ENCODE results near the gene COL8A2.
"Not testable (repeated sequence)": the region's sequence is repeated elsewhere in the genome, so short reads cannot be mapped to it uniquely, and the experiment has no call there.

The COL8A2 gene

DNA sequence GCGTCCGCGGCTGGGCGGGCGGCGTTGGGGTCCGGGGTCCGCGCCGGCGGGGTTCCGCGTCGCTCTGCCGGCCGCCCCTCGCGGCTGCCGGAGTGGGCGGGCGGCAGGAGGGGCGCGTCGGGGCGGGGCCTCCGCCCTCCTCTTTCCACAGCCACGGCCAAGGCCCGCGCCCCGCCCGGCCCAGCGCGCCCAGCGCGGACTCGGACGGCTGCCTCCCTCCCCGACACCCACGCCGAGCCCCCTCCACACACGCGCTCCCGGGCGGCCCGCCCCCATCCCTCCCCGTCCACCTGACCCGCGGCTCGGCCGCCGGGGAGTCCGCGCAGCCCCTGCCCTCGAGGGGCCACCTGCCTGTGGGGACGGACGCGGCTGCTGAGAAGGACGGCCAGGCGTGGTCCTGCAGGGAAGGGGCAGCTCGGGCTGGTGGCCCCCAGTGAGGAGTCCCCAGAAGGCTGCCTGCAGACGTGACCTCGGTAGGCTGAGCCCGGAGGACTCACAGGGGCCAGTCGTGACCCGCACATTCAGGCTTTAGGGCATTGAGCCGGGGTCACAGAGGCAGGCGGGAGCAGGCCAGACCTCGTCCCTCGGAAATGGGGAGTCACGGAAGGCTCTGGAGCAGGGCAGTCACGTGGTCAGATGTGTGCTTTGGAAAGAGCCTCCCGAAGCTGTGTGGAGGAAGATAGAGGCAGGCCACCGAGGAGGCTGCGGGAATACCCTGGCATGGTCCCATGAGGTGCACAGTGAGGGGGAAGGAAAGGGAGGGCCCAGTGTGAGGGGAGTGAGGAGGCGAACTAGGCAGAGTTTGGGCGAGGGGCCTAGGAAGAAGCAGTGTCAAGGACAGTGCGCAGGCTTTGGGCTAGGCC lies at the start of gene COL8A2:
Gene COL8A2 (minus strand): TSS at position 94 of the 863 bp plus-strand sequence. CDS start 24,980 bp downstream, outside the sequence.
- DNase-seq, result no peak

DNA sequence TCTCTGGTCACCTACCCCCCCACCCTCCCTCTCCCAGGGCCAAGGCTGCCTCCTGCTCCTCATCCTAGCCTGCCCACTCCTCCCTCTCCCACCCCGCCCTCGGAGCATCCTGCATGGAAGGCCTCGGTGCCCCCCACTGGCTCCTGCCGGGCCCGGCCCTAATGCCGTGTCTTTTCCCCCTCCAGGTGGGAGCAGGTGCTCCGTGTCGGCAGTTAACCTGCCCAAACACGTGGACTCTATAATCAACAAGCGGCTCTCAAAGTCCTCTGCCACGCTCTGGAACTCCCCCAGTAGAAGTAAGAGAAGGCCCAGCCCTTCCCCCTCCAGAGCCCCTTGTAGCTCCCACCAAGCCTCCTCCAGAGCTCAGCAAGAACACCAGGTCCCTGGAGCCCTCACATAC lies 49.7 kb upstream of the COL8A2 start:
- no peak for DNase-seq

DNA sequence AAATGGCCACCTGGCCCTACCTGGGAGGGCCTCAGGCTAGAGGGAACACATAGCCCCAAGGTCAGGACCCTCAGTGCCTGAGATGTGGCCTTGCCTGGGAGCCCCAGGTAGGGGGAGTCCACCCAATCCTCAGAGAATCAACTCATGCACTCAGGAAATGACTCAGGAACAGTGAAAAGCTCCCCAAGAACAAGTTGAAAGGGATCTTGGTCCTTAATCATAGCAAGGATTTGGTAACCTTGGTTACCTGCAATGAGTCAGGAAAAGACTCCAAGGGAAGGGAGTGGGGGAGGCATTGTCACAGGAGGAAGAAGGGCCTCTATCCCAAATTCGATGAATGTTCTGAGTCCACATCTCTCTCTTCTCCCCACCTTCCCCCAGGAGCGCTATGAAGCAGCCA lies 48.0 kb upstream of the COL8A2 start:
- DNase-seq, result no peak

DNA sequence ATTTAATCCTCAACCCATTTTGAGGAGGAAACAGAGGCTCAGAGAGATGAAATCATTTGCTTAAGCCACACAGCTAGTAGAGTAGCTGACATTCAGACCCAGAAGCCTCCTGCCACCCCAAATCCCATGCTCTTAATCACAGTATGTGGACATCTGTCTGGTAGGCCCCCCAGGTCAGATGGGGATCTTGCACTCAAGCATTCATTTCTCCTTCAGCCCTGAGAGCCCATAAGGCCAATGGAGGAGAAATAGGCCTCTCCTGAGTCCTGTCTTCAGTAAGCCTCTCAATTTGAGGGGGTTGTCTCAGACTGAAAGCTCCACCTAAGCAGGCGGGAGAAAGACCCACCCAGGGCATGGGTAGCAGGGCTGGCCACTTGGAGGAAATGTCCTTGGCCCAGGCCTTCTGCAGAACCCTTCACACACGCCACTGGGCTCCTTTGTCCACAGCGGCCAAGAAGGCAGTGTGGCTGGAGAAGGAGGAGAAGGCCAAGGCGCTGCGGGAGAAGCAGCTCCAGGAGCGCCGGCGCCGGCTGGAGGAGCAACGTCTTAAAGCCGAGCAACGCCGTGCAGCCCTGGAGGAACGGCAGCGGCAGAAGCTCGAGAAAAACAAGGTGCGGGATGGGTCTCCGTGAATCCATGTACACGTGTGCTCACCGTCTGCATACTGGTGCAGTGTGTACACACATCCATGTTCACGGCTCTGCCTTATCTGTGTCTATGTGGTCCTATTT lies 47.2 kb upstream of the COL8A2 start:
- no peak for DNase-seq

DNA sequence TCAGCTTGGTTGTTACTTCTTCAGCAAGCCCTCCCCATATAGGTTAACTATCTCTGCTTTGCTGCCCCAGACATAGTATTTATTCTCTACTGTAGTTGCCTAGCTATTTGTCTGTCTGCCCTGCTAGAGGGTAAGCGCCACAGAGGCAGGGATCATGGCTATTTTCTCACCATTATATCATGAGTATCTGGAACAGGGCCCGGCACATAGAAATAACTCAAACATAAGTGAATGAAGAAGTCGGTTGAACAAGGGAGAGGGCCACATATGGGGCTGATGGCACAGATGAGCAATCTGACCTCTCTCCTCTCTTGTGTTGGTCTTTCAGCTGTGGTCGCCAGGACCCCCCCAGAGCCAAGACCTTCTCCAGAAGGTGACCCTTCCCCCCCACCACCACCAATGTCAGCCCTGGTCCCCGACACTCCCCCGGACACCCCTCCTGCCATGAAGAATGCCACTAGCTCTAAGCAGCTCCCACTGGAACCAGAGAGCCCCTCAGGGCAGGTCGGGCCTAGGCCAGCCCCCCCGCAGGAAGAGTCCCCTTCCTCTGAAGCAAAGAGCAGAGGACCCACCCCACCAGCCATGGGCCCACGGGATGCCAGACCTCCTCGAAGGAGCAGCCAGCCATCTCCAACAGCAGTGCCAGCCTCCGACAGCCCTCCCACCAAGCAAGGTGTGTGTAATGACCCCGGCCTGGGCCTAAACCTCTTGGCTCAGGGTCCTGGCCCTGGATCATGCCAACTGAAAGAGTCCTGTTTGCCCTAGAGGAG lies 45.8 kb upstream of the COL8A2 start:
- no peak for DNase-seq

DNA sequence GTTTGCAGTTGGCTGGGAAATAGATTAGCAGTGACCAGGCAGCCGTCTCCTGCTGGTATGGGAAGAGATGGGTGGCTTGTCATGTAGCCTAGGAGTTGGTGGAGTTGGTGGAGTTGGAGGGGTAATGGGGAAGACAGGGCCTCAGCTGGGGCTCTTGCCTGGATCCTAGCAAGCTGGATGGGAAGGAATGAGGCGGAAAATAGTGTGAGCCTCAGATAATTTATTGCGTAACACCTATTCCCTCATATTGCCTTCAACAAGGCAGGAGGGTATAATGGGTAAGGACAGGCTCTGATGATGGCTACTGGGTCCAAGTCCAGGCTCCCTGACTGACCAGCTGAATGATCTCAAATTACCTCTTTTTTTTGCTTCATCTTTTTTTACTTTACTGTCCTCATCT lies 43.5 kb upstream of the COL8A2 start:
- no peak for DNase-seq

DNA sequence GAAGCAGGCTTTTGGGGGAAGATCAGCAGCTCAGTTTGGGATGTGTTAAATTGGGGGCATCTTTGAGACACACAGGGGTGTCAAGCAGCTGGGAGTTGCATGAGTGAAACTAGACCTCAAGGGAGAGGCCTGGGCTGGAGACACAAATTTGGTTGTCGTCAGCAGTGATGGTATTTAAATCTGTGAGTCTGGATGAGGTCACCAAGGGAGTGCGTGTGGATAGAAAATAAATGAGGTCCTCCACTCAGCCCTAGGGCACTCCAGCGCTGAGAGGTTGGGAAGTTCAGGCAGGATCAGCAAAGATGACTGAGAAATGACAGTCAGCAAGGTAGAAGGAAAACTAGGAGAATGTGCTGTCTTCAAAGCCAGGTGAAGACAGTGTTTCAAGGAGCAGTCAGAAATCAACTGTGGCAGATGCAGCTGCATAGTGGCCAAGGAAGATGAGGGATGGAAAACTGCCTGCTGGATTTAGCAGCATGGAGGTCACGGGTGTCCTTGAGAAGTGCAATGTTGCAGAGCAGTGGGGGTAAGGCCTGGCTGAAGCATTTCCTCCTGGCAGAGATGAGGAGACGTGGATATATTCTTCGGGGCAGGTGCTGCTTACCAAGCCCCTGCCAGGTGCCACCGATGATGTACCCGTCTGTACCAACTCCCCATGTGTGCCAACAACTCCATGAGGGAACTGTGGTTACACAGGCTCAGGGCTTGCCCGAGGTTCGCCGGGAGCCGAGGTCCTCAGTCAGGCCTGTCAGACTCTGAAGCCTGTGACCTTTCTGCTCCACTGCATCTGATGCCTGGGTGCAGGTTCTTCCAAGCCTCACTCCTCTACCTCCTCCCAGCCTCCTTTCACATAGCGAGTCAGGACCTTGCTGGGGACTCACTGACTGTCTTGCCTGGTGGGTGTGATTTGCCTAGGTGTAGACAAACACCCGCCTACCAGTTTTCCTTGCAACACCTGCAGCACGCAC lies 42.2 kb upstream of the COL8A2 start:
- no peak for DNase-seq

DNA sequence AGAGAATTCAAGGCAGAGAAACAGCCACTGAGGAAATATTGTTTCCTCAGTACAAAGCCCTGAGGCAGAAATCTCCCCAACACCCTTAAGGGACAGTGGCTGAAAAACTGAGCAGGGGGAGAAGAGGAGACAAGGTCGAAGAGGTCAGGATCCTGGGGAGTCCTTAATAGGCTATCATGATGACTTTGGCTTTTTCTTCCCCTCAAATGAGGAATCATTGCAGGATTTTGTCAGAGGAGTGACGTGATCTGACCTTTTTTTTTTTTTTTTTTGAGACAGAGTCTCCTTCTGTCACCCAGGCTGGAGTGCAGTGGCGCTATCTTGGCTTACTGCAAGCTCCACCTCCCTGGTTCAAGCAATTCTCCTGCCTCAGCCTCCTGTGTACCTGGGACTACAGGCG lies 41.1 kb upstream of the COL8A2 start:
- DNase-seq, result no peak

DNA sequence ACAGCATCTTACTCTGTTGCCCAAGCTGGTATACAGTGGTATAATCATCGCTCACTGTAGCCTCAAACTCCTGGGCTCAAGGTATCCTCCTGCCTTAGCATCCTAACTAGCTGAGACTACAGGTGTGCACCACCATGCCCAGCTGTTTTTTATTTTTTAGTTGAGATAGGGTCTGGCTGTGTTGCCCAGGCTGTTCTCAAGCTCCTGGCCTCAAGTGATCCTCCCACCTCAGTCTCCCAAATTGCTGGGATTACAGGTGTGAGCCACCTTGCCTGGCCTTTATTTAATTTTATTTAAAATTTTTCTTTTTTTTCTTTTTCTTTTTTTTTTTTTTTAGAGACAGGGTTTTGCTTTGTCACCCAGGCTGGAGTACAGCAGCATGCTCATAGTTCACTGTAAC lies 40.1 kb upstream of the COL8A2 start:
- DNase-seq, result no peak

DNA sequence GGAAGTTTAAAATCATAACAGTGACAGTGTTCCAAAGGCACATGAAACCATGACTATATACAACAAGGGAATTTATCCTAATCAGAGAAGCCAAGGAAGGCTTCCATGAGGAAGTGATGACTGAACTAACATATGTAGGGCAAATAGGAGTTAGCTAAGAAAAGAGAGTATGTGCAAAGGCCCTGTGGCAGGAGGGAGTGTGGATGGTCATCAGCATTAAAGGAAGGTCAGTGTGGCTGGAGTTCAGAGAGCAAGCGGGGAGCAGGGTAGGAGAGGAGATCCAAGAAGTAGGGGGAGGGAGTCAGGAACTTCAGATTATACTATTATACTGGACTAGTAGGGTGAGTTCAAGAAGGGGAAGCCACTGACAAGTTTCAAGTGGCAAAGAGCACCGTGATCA lies 39.3 kb upstream of the COL8A2 start:
- no peak for DNase-seq

DNA sequence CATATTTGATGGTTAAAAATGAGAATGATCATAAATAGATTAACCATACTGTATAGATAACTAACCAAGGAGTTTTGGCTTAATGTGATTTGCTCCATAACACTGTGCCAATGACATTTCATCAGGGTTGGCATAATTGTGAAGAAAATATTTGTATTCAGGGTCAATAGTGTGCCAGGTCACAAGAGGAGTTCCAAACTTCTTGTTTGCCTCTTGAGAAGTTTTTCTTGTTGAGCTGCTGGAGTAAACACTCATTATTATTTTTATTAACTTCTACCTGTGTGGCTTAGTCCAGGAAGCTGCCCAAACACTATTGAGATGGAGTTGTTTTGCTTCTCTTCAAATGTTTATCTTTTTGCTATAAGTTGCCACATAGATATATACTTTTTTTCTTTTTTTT lies 38.4 kb upstream of the COL8A2 start:
- DNase-seq, result no peak

DNA sequence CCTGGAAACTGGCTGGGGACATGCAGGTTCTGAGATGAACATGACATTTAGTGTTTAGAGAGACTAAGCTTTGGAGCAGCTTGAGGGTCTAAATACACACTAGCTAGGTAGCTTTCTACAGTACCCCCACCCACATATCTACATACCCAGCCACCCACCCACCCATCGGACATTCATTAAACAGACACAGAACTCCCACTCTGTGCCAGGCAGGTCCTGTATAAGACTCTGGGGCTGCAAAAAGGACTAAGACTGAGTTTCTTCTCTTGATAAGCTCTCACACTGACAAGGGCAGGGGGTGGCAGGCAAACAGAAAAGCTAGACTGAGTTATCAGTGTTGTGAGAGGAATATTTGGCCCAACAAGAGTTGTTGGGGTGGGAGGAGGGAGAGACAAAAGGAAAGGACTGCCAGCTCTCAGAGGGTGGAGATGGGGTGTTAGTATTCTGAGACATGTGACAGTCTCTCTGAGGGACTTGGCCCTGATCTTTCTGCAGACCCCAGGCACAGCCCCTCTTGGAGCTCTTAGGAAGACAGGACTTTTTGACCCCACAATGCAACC lies 37.7 kb upstream of the COL8A2 start:
- DNase-seq, result no peak

DNA sequence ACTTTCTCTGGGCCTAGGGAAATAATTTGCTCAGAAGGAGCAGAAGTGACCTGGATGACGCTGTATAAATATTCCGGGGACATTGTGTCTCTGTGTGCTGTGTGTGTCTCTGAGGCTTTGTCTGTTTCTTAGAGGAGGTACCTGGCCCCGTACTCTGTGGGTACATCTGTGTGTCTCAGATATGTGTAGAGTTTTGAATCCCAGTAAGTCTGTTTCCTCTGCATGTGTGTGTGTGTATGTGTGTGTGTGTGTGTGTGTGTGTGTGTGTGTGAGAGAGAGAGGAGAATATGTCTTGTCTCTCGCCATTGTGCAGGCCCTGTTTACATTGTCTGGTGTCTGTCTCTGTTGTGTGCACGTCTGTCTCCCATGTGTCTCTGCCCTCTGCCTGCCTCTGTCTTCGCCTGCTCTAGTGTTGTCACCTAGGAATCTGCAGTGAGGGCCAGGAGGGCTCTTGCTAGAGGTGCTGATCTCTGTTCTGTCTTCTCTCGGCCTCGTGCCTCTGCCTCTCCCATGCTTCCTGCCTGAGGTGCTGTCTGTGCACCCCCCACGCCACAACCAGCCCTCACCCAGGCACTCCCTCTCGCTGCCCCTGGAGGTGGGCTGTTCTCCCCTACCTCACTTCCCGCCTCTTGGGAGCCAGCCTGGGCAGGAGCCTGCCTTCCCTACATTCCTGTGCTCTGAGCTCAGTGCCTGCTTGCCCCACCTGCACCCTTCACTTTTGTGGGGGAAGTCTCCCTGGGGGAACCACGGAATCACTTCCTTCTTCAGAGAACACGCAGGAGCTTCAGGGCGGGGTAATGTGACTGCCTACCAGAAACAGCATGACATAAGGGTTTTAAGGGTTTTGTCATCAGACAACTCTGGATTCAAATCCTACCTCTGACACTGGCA lies 36.9 kb upstream of the COL8A2 start:
- DNase-seq, result no peak

DNA sequence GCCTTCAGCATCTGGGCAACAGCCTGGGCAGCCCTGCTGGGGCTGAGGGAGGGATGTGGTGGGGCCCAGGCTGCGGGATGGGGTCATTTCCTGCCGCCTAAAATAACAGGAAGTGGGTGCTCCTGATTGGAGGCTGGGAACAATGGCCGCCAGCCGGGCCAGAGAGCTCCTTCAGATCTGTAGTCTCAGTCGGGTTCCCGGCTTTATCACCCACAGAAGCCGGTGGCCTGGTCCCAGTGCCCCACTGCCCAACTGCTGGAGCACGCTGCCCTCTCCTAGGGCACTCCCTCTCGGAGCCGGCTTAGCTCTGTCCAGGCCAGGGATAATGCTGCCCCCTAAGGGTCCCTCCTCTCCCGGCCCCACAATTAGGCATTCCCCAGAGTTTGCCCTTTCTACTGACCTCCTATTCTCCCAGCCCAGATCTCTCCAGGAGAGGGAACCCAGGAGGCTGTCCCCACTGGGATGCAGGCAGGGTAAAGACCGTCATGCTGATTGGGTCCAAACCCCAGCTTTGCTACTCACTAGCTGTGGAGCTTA lies 36.0 kb upstream of the COL8A2 start:
- no peak for DNase-seq

DNA sequence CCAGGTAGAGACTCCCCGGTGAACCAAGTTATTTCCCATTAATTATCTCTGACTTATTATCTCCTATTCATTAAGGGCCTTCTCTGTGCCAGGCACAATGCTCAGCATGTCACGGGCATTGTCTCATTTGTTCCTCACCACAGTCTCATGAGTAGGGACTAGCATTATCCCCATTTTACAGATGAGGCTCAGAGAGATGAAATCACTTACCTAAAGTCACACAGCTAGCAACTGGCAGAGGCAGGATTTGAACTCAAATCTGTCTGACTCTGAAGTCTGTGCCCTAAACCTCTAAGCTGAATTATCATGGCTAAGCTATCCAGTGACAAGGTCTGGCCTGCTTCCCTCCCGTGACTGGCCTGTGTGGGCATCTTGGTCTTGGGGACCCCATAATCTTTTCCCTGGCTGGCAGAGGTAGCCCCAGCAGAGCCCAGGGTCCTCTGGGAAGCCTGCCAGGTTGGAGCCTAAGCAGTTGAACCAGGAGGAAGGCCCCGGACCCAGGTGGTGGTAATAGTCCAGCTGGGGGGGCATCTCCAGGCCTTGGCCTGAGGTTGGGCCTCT lies 35.4 kb upstream of the COL8A2 start:
- no peak for DNase-seq

DNA sequence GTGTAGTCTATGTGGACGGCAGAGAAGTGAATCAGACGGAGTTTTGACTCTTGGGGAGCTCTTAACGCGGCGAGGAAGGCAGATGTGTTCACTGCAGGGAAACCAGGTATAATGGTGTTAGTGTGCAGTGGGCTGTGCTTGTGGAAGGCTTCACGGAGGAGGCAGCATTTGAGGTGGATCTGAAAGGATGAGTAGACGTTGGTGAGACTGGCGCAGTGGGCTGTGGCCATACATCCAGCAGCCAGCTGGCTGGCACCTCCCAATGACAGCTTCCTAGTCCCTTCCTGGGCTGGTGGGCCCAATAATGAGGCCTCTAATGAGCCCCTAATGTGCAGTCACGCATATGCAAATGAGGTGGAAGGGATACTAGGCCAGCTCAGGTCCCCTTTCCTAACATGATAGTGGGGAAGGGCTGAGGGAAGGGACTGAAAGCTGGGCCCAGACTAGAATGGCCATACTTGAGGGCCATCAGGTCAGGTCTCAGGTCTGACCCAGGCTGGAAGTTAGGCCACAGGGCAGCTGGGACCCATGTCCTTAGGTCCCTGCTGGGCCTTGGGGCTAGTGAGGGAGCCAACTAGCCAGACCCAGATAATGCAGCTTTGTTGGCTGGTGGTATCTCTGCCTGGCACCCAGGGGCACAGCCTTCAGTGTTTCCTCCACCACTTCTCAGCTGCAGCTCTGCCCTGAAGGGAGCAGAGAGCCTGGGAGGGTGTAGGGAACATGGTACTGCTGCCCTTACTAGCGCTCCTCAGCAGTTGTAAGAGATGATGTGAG lies 34.8 kb upstream of the COL8A2 start:
- no peak for DNase-seq

DNA sequence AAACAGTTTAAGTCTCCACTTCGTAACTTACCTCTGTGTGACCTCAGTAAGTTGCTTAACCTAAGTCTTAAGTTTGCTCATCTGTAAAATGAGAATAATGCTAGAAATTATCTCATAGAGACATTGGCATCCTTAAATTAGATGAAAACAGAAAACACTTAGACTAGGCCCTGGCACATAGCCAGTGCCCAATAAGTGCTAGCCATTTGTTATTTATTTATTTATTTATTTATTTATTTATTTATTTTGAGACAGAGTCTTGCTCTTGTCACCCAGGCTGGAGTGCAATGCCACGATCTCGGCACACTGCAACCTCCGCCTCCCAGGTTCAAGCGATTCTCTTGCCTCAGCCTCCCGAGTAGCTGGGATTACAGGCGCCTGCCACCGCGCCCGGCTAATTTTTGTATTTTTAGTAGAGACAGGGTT lies 33.8 kb upstream of the COL8A2 start:
- not testable (repeated sequence) for DNase-seq

DNA sequence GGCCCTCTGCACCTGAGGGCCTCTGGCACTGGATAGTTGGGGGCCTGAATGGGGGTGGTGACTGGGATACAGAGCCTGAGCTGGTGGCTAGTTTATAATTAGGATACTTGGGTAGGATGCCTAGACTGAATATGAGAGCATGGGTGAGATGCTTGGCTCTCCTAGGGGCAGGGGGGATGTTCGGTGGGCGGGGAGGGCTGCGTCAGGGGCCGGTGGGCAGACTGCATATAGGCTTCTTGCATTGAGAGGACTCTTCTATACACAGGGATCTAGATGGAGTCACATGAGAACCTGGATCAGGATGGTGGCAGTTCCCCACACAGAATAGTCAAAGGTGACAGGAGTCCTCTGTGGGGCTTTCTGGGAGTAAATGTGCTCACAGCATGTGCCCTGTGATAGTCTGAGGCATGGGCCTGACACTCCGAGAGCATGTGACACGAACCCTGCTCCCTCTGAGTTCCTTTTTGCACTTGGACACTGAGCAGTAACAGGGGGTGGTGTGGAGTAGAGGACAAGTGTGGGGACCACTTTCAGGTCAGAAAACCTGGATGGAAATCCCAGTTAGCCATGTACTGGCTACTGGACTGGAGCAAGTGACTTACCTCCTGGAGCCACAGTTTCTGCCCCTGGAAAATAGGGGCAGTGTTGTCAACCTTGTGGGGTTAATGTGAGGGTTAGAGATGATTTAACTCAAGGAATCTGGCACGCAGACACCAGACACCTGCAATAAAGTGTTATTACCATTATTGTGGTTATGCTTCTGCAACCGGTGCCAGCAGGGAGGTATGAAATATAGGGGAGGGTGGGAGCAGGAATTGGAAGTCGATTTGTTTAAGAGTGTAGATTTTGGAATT lies 33.2 kb upstream of the COL8A2 start:
- DNase-seq, result no peak

All from NCI-H1694 treated with DMSO at 0.1 percent for 48 hours (cell line).